ENCODE data around the gene C2orf74.
"Not testable (repeated sequence)": the region's sequence is repeated elsewhere in the genome, so short reads cannot be mapped to it uniquely, and the experiment has no call there.

C2orf74 gene

DNA sequence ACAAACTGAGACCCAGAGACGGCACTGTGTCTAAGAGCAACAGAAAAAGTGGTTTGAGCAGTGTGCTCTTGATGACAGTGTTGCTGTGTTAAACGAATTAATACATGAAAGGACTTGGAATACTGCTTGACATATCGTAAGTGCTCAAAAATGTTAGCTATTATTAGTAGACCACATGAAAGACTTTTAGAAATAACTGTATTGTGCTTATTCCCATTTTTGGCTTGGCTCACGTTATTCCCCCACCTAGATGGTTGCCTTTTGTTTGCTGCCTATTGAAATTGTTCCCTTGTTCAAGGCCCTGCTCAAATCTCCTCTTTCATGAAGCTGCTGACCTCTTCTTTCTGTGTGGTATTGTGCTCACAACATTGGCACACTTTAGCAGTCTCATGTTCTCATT, 27.8 kb upstream of the C2orf74 start:
- H3K4me3 ChIP-seq (ENCODE audit: low read depth, low read length) = no peak overlapping the region
- DNase-seq (ENCODE audit: low read depth) = no peak
- no peak for TF ChIP-seq CTCF (conservative IDR thresholded peaks at IDR 0.05; ENCODE audit: low read depth, low read length)

GRCh38 chr2:61135510-61135909, 26.5 kb upstream of the C2orf74 start:
- TF ChIP-seq CTCF (conservative IDR thresholded peaks at IDR 0.05; ENCODE audit: low read depth, low read length) = peak; percentile 60
- H3K4me3 ChIP-seq (ENCODE audit: low read depth, low read length) = no peak overlapping the region
- peak; percentile 85 for DNase-seq (ENCODE audit: low read depth)

GRCh38 chr2:61138859-61139258, 23.1 kb upstream of the C2orf74 start:
- no peak for DNase-seq (ENCODE audit: low read depth)
- no peak for TF ChIP-seq CTCF (conservative IDR thresholded peaks at IDR 0.05; ENCODE audit: low read depth, low read length)

GRCh38 chr2:61141151-61141550, 20.8 kb upstream of the C2orf74 start:
- H3K4me3 ChIP-seq (ENCODE audit: low read depth, low read length) = no peak overlapping the region
- no peak for DNase-seq (ENCODE audit: low read depth)
- no peak for TF ChIP-seq CTCF (conservative IDR thresholded peaks at IDR 0.05; ENCODE audit: low read depth, low read length)

More at GRCh38 chr2:61138859-61139258, 23.1 kb upstream of the C2orf74 start:
- H3K4me3 ChIP-seq (ENCODE audit: low read depth, low read length) = no peak overlapping the region

DNA sequence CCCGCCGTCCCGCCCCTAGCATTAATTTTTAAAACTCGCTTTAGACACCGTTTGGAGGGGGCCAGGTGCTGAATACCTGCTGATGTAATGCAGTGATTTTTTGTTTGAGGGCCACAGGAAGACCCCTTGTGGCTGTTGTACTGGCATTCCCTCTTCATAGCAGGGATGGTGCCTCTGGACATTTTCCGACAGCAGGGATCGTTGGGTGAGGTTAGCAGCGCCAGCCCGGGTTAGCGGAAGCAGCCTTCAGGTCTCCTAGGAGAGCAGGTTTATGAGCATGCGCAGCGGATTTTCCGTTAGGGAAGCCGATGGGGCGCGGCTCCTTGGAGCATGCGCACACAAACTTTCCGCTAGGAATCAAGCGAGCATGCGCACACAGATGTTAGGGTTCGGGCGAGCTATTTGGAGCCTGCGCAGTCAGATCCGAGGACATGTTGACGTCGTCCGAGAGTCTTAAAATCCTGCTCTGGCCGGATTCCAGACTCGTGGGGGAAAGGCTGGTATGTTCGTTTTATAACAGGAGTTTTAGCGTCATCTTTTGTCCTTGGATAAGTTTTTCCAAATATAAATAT, 17.2 kb upstream of the C2orf74 start:
- no peak for TF ChIP-seq CTCF (conservative IDR thresholded peaks at IDR 0.05; ENCODE audit: low read depth, low read length)
- peak overlapping the region; percentile 88 for H3K4me3 ChIP-seq (ENCODE audit: low read depth, low read length)
- DNase-seq (ENCODE audit: low read depth) = peak; percentile 99

DNA sequence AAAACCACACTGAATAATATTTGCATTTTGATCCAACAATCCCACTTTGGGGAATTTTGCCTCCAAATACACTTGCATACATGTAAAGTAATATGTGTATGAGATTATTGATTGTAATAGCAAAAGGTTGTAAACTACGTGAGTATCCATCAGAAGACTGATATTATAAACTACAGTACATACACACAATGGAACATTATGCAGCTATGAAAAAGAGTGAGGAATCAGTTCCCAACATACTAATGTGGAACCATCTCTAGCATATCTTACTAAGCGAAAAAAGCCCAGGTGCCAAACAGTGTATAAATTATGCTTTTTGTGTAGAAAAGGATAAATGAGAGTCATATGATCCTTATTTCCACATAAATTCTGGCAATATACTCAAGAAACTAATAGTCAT, 16.0 kb upstream of the C2orf74 start:
- TF ChIP-seq CTCF (conservative IDR thresholded peaks at IDR 0.05; ENCODE audit: low read depth, low read length) = no peak
- no peak overlapping the region for H3K4me3 ChIP-seq (ENCODE audit: low read depth, low read length)
- DNase-seq (ENCODE audit: low read depth) = no peak

DNA sequence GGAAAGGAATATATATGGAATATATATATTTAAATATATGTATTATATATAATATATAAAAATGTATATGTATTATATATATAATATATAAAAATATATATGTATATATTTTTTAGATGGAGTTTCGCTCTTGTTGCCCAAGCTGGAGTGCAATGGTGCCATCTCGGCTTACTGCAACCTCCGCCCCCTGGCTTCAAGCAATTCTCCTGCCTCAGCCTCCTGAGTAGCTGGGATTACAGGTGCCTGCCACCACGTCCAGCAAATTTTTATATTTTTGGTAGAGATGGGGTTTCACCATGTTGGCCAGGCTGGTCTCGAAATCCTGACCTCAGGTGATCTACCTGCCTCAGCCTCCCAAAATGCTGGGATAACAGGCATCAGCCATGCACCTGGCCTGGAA, 13.9 kb upstream of the C2orf74 start:
- not testable (repeated sequence) for H3K4me3 ChIP-seq (ENCODE audit: low read depth, low read length)

More for the DNA sequence above, 13.9 kb upstream of the C2orf74 start:
- not testable (repeated sequence) for DNase-seq (ENCODE audit: low read depth)
